GM12878 (cell line): ENCODE results near the gene HHAT. TPM values are rescaled to one million over a fixed set of nuclear protein-coding genes. Genes with fewer than 3 reads are reported as not detected.

Experiments used
- ATAC-seq: fragments of 200-7000 bp; cut with Tn5 transposase; 3 replicates; pipeline ENCODE4 v1.9.1; 2020; ENCODE audit warnings: mild to moderate bottlenecking, moderate library complexity
- BruUV-seq: library from RNA; stranded (reverse); fragments of 400-500 nt; replicated peaks from 2 replicates; lab custom pipeline; 2021; lab: Mats Ljungman, UMichigan
- CTCF ChIA-PET: fragments of 300-600 bp; sonication (Branson Sonifier 250); formaldehyde crosslinking; extraction: SDS; loops from one replicate; lab custom pipeline; 2021; ENCODE audit warnings: inconsistent platforms; lab: Yijun Ruan, JAX
- POLR2A ChIA-PET: fragments of 350-600 bp; formaldehyde crosslinking; extraction: SDS; loops from one replicate; lab custom pipeline; 2021; ENCODE audit warnings: inconsistent platforms; lab: Charles Lee
- RAD21 ChIA-PET: fragments of 300-600 bp; sonication (Branson Sonifier 250); formaldehyde crosslinking; loops from one replicate; lab custom pipeline; 2023; ENCODE audit warnings: antibody characterized with exemption; ENCODE audit not compliant: unreplicated experiment; lab: Charles Lee
- SMC1A ChIA-PET: fragments of 300-600 bp; sonication (Branson Sonifier 250); formaldehyde crosslinking; loops from one replicate; lab custom pipeline; 2023; ENCODE audit not compliant: unreplicated experiment, uncharacterized antibody; lab: Charles Lee
- DNase-seq: peaks from one replicate; pipeline ENCODE4 v3.0.0-alpha.2; 2011; ENCODE audit warnings: low read depth, low spot score
- FAIRE-seq: peaks from 3 replicates; lab custom pipeline; 2011; peaks lifted over from hg19 to GRCh38; lab: Jason Lieb, UNC
- H2AFZ ChIP-seq: 2 replicates; pipeline ENCODE4 v1.6.0; 2011; ENCODE audit warnings: low read depth, low read length, control low read depth; ENCODE audit not compliant: control insufficient read depth
- H3K27ac ChIP-seq: 2 replicates; pipeline ENCODE4 v1.5.1; 2011; ENCODE audit warnings: control low read depth; ENCODE audit not compliant: control insufficient read depth, insufficient read depth
- H3K27me3 ChIP-seq, 2 experiments: replicated peaks in 1 of 2; 2 replicates each; pipeline versions ENCODE4 v1.6.0 to v1.6.1; 2011; ENCODE audit warnings: low read length in 1 of 2; ENCODE audit not compliant: control insufficient read depth in 2 of 2, insufficient read depth in 2 of 2
- H3K36me3 ChIP-seq, 2 experiments: 2 replicates each; pipeline ENCODE4 v1.5.1; 2011; ENCODE audit warnings: low read length in 1 of 2; ENCODE audit not compliant: control insufficient read depth in 2 of 2, insufficient read depth in 2 of 2
- H3K4me1 ChIP-seq: 2 replicates; pipeline ENCODE4 v1.6.1; 2011; ENCODE audit warnings: mild to moderate bottlenecking, low read length, moderate library complexity, mixed read lengths; ENCODE audit not compliant: control insufficient read depth, insufficient read depth
- H3K4me2 ChIP-seq: 2 replicates; pipeline ENCODE4 v1.6.0; 2011; ENCODE audit warnings: control low read depth; ENCODE audit not compliant: control insufficient read depth, insufficient read depth
- H3K4me3 ChIP-seq: fragments of 200-600 bp; sonication (generic); 2 replicates; pipeline ENCODE4 v1.5.1; 2016
- H3K79me2 ChIP-seq: 2 replicates; pipeline ENCODE4 v1.6.0; 2011; ENCODE audit warnings: low read length; ENCODE audit not compliant: control insufficient read depth, insufficient read depth
- H3K9ac ChIP-seq: 2 replicates; pipeline ENCODE4 v1.8.0; 2011; ENCODE audit warnings: low read length, control low read depth, mixed read lengths; ENCODE audit not compliant: control insufficient read depth, insufficient read depth
- H3K9me3 ChIP-seq: replicated peaks from 3 replicates; pipeline ENCODE4 v1.5.1; 2011; ENCODE audit warnings: mild to moderate bottlenecking, low read length; ENCODE audit not compliant: control insufficient read depth, insufficient read depth
- H4K20me1 ChIP-seq: 2 replicates; pipeline ENCODE4 v1.6.0; 2011; ENCODE audit not compliant: control insufficient read depth, insufficient read depth
- HDGF ChIP-seq: fragments of 450-650 bp; IDR thresholded peaks from 2 replicates; pipeline ENCODE4 v1.6.1; 2016; ENCODE audit warnings: antibody characterized with exemption
- KLF5 ChIP-seq: fragments of 450-650 bp; IDR thresholded peaks from 2 replicates; pipeline ENCODE4 v1.6.1; 2014; ENCODE audit warnings: mild to moderate bottlenecking; ENCODE audit not compliant: partially characterized antibody
- NBN ChIP-seq: fragments of 450-650 bp; IDR thresholded peaks from 2 replicates; pipeline ENCODE4 v1.6.1; 2016
- NFXL1 ChIP-seq: fragments of 450-650 bp; IDR thresholded peaks from 2 replicates; pipeline ENCODE4 v1.6.1; 2017; ENCODE audit warnings: antibody characterized with exemption, mild to moderate bottlenecking, borderline replicate concordance
- RBBP5 ChIP-seq: fragments of 200-600 bp; sonication (generic); conservative IDR thresholded peaks from 2 replicates; pipeline ENCODE4 v1.6.1; 2016
- RUNX3 ChIP-seq: IDR thresholded peaks from 2 replicates; pipeline ENCODE4 v1.6.1; 2012; ENCODE audit warnings: low read length, inconsistent platforms
- SREBF2 ChIP-seq: IDR thresholded peaks from 2 replicates; pipeline ENCODE4 v1.6.1; 2012; ENCODE audit warnings: mild to moderate bottlenecking, low read length
- TAF1 ChIP-seq: IDR thresholded peaks from 2 replicates; pipeline ENCODE4 v1.6.1; 2011; ENCODE audit warnings: mild to moderate bottlenecking, low read depth, low read length, borderline replicate concordance
- TARDBP ChIP-seq: IDR thresholded peaks from 2 replicates; pipeline ENCODE4 v1.6.1; 2016; ENCODE audit warnings: borderline replicate concordance
- TCF12 ChIP-seq: IDR thresholded peaks from 2 replicates; pipeline ENCODE4 v1.6.1; 2011; ENCODE audit warnings: low read depth, mild to moderate bottlenecking, low read length
- ZBED1 ChIP-seq: IDR thresholded peaks from 2 replicates; pipeline ENCODE4 v1.6.1; 2016; ENCODE audit warnings: borderline replicate concordance
- ZNF24 ChIP-seq: fragments of 450-650 bp; IDR thresholded peaks from 2 replicates; pipeline ENCODE4 v1.6.1; 2017; ENCODE audit warnings: antibody characterized with exemption, mild to moderate bottlenecking
- WGBS: methylation state at CpG from one replicate; pipeline ENCODE4 v1.1.6; 2016; ENCODE audit warnings: low lambda C conversion rate; ENCODE audit not compliant: insufficient replicate concordance, insufficient coverage; ENCODE audit errors: missing lambda C conversion rate; 5-methylcytosine and 5-hydroxymethylcytosine counted together
- in situ Hi-C: fragments of 300-500 bp; cut with MboI; formaldehyde crosslinking; loops from 9 replicates; pipeline ENCODE4 v1.14.3; 2018; ENCODE audit warnings: mixed read lengths
- intact Hi-C: fragments of 100-400 bp; cut with micrococcal nuclease; formaldehyde crosslinking; loops from one replicate; pipeline ENCODE4 v1.14.2; 2022; ENCODE audit not compliant: unreplicated experiment
- polyA plus RNA-seq, 11 experiments: library from polyadenylated mRNA; depleted of rRNA in 4 of 11; unstranded in 6 of 11; stranded (reverse) in 5 of 11; fragments of >200 nt; fragmentation: Nextera tagmentation in 4 of 11; fragmentation: Illumina TruSeq in 1 of 11; extraction: Ambion mirVana in 4 of 11; extraction: Trizol in 1 of 11; gene quantifications; 1 replicate in 1 of 11; 2 replicates in 10 of 11; pipeline versions ENCODE4 v1.2.1 to v1.2.3, GENCODE V29; 2011 to 2016; ENCODE audit warnings: inconsistent platforms in 2 of 11, missing spikeins in 2 of 11, low read depth in 1 of 11
- total RNA-seq, 4 experiments: library from RNA; depleted of rRNA in 3 of 4; stranded (reverse); fragments of >200 nt in 3 of 4; fragmentation: Illumina TruSeq in 1 of 4; extraction: Trizol in 1 of 4; gene quantifications; 2 replicates each; pipeline versions ENCODE4 v1.2.1 to v1.2.3, GENCODE V29; 2013 to 2021
- TF ChIP-seq, protein P1 (sequence below): fragments of 450-650 bp; IDR thresholded peaks from 2 replicates; pipeline ENCODE4 v1.6.1; 2016; ENCODE audit warnings: mild to moderate bottlenecking, moderate library complexity, borderline replicate concordance
- TF ChIP-seq, protein P2 (sequence below): IDR thresholded peaks from 2 replicates; pipeline ENCODE4 v1.6.1; 2012; ENCODE audit warnings: low read depth, low read length, improper control_type of control experiment
- TF ChIP-seq, protein P3 (sequence below): fragments of 450-650 bp; IDR thresholded peaks from 2 replicates; pipeline ENCODE4 v1.6.1; 2016; ENCODE audit warnings: mild to moderate bottlenecking
- TF ChIP-seq, protein P4 (sequence below): fragments of 450-650 bp; IDR thresholded peaks from 2 replicates; pipeline ENCODE4 v1.6.1; 2017; ENCODE audit warnings: low read depth, mild to moderate bottlenecking, moderate library complexity
- TF ChIP-seq, protein P5 (sequence below): fragments of 450-650 bp; IDR thresholded peaks from 2 replicates; pipeline ENCODE4 v1.6.1; 2014; ENCODE audit warnings: mild to moderate bottlenecking

The HHAT gene
- total and polyA plus RNA-seq, 10 of the 15 experiments (the other 5 are each of a cell fraction or from before 2014, with no cell fraction given): 1.2 to 37.6 (median 2.6) TPM

DNA sequence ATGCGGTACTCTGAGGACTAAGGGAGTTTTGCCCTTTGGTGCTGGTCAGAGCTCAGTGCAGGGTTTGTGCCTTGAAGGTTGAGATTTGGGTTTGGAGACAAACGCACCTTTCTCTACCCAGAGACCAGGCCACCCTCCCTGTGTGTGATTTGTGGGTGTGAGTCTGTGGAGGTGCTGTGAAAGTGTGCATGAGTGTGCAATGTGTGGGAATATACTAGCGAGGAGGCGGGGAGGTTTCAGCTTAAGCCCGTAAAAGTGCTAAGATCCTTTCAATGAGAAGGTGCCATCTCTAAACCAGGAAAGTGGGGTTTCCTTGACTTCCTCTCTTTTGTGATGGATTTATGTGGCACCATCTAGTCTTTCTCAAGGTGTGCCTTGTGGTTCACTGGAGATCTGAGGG, 225.7 kb downstream of the HHAT start (continued):
- TF ChIP-seq, protein P1, sequence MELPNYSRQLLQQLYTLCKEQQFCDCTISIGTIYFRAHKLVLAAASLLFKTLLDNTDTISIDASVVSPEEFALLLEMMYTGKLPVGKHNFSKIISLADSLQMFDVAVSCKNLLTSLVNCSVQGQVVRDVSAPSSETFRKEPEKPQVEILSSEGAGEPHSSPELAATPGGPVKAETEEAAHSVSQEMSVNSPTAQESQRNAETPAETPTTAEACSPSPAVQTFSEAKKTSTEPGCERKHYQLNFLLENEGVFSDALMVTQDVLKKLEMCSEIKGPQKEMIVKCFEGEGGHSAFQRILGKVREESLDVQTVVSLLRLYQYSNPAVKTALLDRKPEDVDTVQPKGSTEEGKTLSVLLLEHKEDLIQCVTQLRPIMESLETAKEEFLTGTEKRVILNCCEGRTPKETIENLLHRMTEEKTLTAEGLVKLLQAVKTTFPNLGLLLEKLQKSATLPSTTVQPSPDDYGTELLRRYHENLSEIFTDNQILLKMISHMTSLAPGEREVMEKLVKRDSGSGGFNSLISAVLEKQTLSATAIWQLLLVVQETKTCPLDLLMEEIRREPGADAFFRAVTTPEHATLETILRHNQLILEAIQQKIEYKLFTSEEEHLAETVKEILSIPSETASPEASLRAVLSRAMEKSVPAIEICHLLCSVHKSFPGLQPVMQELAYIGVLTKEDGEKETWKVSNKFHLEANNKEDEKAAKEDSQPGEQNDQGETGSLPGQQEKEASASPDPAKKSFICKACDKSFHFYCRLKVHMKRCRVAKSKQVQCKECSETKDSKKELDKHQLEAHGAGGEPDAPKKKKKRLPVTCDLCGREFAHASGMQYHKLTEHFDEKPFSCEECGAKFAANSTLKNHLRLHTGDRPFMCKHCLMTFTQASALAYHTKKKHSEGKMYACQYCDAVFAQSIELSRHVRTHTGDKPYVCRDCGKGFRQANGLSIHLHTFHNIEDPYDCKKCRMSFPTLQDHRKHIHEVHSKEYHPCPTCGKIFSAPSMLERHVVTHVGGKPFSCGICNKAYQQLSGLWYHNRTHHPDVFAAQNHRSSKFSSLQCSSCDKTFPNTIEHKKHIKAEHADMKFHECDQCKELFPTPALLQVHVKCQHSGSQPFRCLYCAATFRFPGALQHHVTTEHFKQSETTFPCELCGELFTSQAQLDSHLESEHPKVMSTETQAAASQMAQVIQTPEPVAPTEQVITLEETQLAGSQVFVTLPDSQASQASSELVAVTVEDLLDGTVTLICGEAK: no peak
- TF ChIP-seq, protein P2, sequence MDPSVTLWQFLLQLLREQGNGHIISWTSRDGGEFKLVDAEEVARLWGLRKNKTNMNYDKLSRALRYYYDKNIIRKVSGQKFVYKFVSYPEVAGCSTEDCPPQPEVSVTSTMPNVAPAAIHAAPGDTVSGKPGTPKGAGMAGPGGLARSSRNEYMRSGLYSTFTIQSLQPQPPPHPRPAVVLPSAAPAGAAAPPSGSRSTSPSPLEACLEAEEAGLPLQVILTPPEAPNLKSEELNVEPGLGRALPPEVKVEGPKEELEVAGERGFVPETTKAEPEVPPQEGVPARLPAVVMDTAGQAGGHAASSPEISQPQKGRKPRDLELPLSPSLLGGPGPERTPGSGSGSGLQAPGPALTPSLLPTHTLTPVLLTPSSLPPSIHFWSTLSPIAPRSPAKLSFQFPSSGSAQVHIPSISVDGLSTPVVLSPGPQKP: no peak
- TF ChIP-seq NFXL1 (no peak), HDGF (no peak), ZBED1 (no peak)

DNA sequence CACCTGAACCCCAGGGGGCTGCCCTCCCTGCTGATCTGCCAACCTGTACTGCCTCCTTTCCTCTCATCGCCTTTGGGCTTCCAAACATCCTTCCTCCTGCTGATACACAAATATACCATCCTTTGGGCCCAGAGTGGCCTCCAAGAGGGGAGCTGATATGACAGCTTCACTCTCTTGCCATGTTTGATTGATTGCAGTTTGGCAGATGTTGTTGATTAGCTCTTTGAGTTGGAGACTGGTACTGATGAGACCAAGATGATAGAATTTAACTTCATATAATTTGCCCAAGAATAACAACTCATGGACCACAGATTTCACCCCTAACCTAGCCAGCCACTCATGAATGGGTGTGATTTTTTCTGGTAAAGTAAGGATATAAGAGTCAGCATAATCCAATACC, 227.8 kb downstream of the HHAT start:
- FAIRE-seq (no peak), ATAC-seq (no peak), DNase-seq (no peak)
- H3K27me3 ChIP-seq: no peaks in the 10 kb centered on the region
- H3K4me3 ChIP-seq: no peak overlapping the region
- H4K20me1 ChIP-seq: no peaks in the 10 kb centered on the region; the same call in 1 of the 2 replicates
- no peaks in the 10 kb centered on the region for H3K36me3 ChIP-seq
- H3K9me3 ChIP-seq: no peaks in the 10 kb centered on the region
- CTCF ChIA-PET: interaction anchor here (0.7 kb wide), 1 partner anchor 27 kb away, joined by 3 read pairs; no protein-coding TSS in a partner anchor
- RAD21 ChIA-PET: no interaction called here
- BruUV-seq: no TSS peak
- no peaks in the 10 kb centered on the region for H3K4me1 ChIP-seq
- intact Hi-C loops (no loop called here), in situ Hi-C loops (no loop called here)
- no peak overlapping the region for H3K4me2 ChIP-seq
- H3K9ac ChIP-seq: no peak overlapping the region
- H3K79me2 ChIP-seq: no peaks in the 10 kb centered on the region
- POLR2A ChIA-PET: no interaction called here
- H2AFZ ChIP-seq: no peak overlapping the region
- H3K27ac ChIP-seq: no peak overlapping the region
- SMC1A ChIA-PET: interaction anchor here (0.9 kb wide), 1 partner anchor 110 kb away, joined by 4 read pairs; no protein-coding TSS in a partner anchor
- WGBS: 15% methylated on average over 1 of the region's 1 CpG
- TF ChIP-seq SREBF2 (no peak), TAF1 (no peak), RUNX3 (no peak), TCF12 (no peak), RBBP5 (no peak), ZNF24 (no peak), KLF5 (no peak), NBN (no peak), TARDBP (no peak)
- TF ChIP-seq, protein P3, sequence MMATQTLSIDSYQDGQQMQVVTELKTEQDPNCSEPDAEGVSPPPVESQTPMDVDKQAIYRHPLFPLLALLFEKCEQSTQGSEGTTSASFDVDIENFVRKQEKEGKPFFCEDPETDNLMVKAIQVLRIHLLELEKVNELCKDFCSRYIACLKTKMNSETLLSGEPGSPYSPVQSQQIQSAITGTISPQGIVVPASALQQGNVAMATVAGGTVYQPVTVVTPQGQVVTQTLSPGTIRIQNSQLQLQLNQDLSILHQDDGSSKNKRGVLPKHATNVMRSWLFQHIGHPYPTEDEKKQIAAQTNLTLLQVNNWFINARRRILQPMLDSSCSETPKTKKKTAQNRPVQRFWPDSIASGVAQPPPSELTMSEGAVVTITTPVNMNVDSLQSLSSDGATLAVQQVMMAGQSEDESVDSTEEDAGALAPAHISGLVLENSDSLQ: no peak
- TF ChIP-seq, protein P4, sequence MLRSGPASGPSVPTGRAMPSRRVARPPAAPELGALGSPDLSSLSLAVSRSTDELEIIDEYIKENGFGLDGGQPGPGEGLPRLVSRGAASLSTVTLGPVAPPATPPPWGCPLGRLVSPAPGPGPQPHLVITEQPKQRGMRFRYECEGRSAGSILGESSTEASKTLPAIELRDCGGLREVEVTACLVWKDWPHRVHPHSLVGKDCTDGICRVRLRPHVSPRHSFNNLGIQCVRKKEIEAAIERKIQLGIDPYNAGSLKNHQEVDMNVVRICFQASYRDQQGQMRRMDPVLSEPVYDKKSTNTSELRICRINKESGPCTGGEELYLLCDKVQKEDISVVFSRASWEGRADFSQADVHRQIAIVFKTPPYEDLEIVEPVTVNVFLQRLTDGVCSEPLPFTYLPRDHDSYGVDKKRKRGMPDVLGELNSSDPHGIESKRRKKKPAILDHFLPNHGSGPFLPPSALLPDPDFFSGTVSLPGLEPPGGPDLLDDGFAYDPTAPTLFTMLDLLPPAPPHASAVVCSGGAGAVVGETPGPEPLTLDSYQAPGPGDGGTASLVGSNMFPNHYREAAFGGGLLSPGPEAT: no peak
- TF ChIP-seq, protein P5, sequence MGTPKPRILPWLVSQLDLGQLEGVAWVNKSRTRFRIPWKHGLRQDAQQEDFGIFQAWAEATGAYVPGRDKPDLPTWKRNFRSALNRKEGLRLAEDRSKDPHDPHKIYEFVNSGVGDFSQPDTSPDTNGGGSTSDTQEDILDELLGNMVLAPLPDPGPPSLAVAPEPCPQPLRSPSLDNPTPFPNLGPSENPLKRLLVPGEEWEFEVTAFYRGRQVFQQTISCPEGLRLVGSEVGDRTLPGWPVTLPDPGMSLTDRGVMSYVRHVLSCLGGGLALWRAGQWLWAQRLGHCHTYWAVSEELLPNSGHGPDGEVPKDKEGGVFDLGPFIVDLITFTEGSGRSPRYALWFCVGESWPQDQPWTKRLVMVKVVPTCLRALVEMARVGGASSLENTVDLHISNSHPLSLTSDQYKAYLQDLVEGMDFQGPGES: no peak
